Liver (tissue), 3 donors: ENCODE measurements around the gene IDI2.

Source experiments
- CTCF ChIP-seq: fragments of 150-350 bp; IDR thresholded peaks from 2 replicates; pipeline ENCODE4 v1.5.1; 2017; ENCODE audit warnings: improper control_type of control experiment, low read depth, low read length; ENCODE audit not compliant: missing input control
- EGR1 ChIP-seq, 2 donors: IDR thresholded peaks; 2 replicates each; pipeline ENCODE4 v1.6.1; 2016 to 2018; ENCODE audit warnings: antibody characterized with exemption in 2 of 2, low read depth in 2 of 2
- FOXA1 ChIP-seq: IDR thresholded peaks from 2 replicates; pipeline ENCODE4 v1.6.1; 2016; ENCODE audit warnings: antibody characterized with exemption
- GABPA ChIP-seq, 2 donors: IDR thresholded peaks in 1 of 2; conservative IDR thresholded peaks in 1 of 2; 2 replicates each; pipeline ENCODE4 v1.6.1; 2016; ENCODE audit warnings: antibody characterized with exemption in 2 of 2, mild to moderate bottlenecking in 1 of 2, moderate library complexity in 1 of 2
- MAX ChIP-seq: IDR thresholded peaks from 2 replicates; pipeline ENCODE4 v1.6.1; 2016; ENCODE audit warnings: antibody characterized with exemption
- RAD21 ChIP-seq, 2 donors: IDR thresholded peaks; 2 replicates each; pipeline ENCODE4 v1.6.1; 2016; ENCODE audit warnings: antibody characterized with exemption in 2 of 2, mild to moderate bottlenecking in 2 of 2
- REST ChIP-seq: IDR thresholded peaks from 2 replicates; pipeline ENCODE4 v1.6.1; 2016; ENCODE audit warnings: antibody characterized with exemption, mild to moderate bottlenecking
- SP1 ChIP-seq: IDR thresholded peaks from 2 replicates; pipeline ENCODE4 v1.6.1; 2018; ENCODE audit warnings: antibody characterized with exemption, mild to moderate bottlenecking
- YY1 ChIP-seq: IDR thresholded peaks from 2 replicates; pipeline ENCODE4 v1.6.1; 2016; ENCODE audit warnings: antibody characterized with exemption, mild to moderate bottlenecking
- ZBTB33 ChIP-seq: IDR thresholded peaks from 2 replicates; pipeline ENCODE4 v1.6.1; 2016; ENCODE audit warnings: antibody characterized with exemption
- donor health status: healthy.
- donor health status: healthy.

- TF ChIP-seq RAD21 (IDR thresholded peaks at IDR 0.05) (no peak), REST (no peak), CTCF (no peak), ZBTB33 (no peak), MAX (no peak), EGR1 (IDR thresholded peaks at IDR 0.05; ENCODE audit: low read depth in 2 of 2) (no peak), YY1 (no peak), SP1 (no peak), FOXA1 (no peak), GABPA (IDR thresholded peaks at IDR 0.05 in 1 of 2, conservative IDR thresholded peaks at IDR 0.05 in 1 of 2) (no peak)
Observed at GRCh38 chr10:1048349-1048731, 22.7 kb upstream of the IDI2 start.
